ENCODE results near the gene AFF3.

AFF3 gene

GRCh38 chr2:100004348-100004884 lies 138.0 kb downstream of the AFF3 start:
- no peak for DNase-seq

DNA sequence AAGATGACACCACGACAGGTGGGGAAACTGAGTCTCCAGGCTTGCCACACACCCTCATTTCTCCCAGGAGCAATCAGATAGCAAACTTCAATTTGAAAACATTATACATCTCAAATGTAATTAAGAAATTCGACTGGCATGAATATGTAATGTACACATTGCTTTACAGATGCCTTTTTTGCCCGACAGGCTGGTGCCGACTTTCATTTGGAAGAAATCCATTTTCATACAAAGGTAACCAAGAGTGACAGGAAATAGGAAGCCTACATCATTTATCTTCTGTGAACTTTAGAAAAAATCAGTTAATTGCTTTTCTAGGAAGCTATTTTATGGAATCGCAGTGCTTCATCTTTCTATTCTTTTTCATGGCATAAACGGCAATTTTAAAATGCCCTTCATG lies 140.3 kb downstream of the AFF3 start:
- DNase-seq = no peak

GRCh38 chr2:100000915-100001707 lies 141.3 kb downstream of the AFF3 start:
- no peak for DNase-seq

- no peak for DNase-seq
Observed at GRCh38 chr2:99998651-99999320, 143.6 kb downstream of the AFF3 start.

GRCh38 chr2:99989905-99990304 lies 152.5 kb downstream of the AFF3 start:
- DNase-seq = no peak

- no peak for DNase-seq
Observed at GRCh38 chr2:99988599-99988998, 153.8 kb downstream of the AFF3 start.

- DNase-seq = no peak
Observed at GRCh38 chr2:99987160-99987559, 155.2 kb downstream of the AFF3 start.

DNA sequence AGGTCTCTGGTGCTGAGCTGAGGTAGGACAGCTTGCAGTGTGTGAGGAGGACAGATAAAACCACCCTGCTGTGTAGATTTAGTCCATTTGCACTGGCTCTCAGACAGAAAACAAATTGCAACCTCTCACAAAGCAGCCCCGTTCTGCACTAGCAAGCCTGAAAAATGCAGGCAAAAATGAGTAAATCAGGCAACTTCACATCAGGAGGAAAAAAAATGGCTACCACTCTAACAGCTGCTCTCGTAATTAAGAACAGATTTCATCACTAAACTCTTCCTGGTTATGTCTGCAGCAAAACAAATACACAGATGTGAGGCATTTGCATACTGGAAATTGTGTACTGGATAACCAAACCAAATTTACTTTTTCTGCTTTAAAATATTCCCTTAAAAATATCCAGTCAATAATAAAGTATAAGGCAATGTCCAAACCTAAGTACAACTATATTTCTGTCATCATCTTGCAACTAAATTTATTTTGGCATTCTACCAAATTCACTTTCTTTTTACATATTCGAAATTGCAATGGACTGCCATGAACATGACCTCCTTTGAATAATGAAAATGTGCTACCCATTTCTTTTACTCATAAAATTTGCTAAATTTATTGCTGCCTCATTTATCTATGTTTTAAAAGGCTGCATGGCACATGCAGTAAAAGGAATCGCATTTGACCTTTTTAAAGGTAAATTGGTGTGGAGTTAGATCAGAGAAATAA lies 157.4 kb downstream of the AFF3 start:
- no peak for DNase-seq

GRCh38 chr2:99982744-99983143 lies 159.6 kb downstream of the AFF3 start:
- DNase-seq = no peak

- DNase-seq = no peak
Observed at GRCh38 chr2:99981840-99982239, 160.6 kb downstream of the AFF3 start.

DNA sequence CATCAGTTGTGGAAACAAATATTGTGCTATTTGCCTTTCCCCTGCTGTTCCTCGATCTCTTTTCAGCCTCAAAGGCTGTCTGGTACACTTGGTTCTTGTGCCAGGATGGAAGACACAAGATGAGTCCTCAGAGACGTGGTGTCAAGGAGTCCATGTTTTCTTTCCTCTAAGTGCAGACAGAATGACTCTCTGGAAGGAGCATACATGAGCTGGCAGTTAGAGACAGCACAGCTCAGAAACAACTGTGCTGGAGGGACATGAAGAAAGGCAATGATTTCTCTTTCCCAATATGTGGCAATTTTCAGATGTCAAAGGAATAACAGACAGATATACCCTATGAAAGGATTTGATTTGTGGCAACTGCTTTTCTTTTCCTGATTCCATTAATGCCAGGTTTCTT lies 162.2 kb downstream of the AFF3 start:
- DNase-seq = no peak

DNA sequence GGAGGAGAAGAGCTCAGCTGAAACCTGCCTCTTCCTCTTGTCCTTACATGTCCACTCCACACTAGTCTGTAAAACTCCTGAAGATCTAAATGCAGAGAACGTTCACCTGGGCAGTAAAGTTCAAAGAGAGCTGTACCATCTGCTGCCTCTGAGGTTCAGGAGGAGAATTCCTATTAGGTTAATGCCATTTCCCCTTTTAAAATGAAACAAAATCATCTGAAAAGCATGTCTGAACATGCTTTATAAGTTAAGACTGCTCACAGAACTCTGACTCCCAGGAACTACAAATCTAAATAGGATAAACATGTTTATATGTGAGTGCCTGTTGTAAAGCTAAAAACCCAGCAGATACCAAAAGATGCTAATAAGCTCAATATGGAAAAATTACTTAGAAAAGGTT lies 164.4 kb downstream of the AFF3 start:
- no peak for DNase-seq

GRCh38 chr2:99975386-99975785 lies 167.0 kb downstream of the AFF3 start:
- no peak for DNase-seq

DNA sequence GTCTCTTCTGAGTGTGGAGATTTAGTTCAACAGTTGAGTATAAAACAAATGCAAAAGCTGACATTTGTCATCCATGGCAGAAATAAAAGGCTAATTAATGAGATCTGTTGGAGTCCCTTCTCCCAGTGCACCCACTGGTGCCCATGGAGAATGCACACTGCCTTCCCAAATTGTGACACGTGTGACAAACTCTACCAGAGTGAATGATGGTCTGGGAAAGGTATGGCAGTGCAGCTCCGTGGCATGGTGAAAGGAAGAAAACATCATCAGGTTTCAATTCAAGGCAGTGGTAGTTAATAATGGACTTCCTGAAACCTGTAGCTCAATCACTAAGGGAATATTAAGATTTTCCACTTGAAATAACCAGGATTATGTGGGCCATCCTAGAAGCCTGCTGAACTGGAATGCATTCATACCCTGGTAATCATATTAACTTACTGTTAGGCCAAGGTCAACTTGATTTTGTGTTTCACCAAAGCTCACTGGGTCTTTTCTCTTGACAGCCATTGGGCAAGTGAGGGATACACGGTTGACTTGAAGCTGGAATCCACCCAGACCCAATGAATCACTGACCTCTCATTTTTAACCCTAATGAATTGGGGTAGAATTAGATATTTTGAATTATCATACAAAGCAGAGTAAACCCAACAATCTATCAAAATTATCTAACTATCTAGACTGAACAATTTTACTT lies 167.6 kb downstream of the AFF3 start:
- DNase-seq = no peak

GRCh38 chr2:99974275-99974674 lies 168.1 kb downstream of the AFF3 start:
- peak; percentile 2 for DNase-seq

DNA sequence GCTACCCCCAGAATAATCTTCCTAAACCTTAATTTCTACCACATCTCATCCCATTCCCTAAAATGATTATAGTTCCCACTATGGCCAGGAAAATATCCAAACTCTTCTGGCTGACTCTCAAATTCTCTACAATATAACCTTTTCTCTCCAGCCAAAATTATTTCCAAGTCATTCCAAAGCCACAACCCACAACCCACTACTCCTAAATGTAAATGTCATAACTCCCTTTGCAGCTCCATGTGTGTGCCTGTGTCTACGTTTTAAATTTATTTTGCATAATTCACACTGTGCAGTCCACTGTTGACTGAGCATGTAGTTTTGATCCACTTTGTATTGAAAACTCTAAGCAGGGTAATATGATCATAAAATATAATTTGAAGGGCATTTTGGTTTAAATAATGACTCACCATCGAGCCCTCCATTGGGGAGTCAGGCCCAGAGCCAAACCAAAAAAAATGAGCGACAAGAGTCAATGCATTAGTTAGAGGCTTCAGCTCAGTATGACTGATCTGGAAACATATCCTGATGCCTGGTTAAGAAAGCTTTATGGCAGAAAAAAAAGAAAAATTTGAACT lies 171.0 kb downstream of the AFF3 start:
- DNase-seq = no peak

DNA sequence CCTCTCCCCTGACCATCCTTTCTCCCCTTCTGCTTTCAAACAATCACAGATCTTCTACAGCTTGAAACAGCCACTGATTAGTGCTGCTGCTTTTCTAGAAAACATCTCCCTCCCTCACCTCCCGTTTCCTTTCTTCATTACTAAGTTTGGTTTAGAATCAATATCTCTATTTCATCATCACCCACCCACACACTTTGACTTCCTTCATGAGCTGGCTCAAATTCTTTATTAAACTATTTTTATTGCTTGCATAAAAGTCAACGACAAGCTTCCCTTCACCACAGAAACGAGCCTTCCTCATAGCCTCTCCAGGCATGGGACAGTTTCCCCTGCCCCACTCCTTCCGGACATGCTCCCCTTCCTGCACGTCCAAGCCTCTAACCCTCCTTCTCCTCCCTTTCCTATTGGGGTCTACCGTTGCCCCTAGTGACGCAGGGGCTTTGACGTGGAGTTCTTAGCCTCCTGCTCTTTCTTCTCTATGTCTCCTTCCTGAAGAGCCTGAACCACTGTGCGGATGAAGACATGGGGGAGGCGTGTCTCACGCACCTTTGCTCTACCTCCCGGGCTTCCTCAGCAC lies 172.0 kb downstream of the AFF3 start:
- DNase-seq = no peak

DNA sequence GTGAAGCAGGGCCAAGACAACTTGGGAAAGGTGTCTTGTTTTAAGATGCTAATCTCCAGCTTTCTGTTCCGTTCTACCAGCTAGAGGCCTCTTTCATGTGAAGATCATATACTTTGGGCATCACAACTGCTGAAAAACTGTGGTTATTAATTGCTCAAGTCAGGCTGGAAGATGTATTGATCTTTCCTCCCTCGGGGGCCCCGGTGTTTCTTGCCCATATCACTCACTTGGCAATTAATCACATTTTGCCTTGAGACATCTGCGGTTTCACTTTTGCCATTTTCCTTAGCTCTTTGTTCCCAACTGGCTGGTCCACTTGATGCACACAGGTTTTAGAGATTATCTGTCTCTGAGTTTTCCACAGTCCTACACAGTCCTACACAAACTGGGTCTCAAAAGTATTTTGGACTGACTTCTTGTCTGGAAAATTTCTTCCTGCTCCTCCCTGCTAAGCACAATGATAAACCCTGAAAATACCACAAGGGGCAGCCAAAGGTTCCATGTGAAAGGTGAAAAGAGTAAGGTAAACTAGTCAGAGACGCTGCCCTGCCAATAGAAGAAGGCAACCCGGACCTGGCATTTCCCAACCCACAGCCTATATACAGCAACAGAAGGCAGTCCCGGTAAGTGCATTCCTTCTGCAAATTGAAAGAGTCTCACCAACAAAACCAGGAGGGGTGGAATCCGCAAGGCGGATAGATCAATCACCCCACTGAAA lies 181.0 kb downstream of the AFF3 start:
- no peak for DNase-seq

- DNase-seq = no peak
Observed at GRCh38 chr2:99960790-99961189, 181.6 kb downstream of the AFF3 start.

GRCh38 chr2:99960291-99960690 lies 182.1 kb downstream of the AFF3 start:
- DNase-seq = no peak

GRCh38 chr2:99959261-99960014 lies 183.0 kb downstream of the AFF3 start:
- no peak for DNase-seq
